T-helper 2 cell treated with Interferon-gamma antibody and Interleukin-4, amounts not matched to agents 100 ng/mL and 5 ng/mL, for 36 hours (primary cell): ENCODE measurements around the gene TNRC6C. TPM values are rescaled to one million over a fixed set of nuclear protein-coding genes. Genes with fewer than 3 reads are reported as not detected.

Source experiments
- intact Hi-C: fragments of 100-400 bp; cut with micrococcal nuclease; formaldehyde crosslinking; loops from one replicate; pipeline ENCODE4 v1.15.1; 2023
- total RNA-seq: library from RNA; stranded (reverse); gene quantifications from 2 replicates; pipeline ENCODE4 v1.2.3, GENCODE V29; 2022

The TNRC6C gene
- total RNA-seq, 1 donor from 2014 or later: 38.8 TPM

DNA sequence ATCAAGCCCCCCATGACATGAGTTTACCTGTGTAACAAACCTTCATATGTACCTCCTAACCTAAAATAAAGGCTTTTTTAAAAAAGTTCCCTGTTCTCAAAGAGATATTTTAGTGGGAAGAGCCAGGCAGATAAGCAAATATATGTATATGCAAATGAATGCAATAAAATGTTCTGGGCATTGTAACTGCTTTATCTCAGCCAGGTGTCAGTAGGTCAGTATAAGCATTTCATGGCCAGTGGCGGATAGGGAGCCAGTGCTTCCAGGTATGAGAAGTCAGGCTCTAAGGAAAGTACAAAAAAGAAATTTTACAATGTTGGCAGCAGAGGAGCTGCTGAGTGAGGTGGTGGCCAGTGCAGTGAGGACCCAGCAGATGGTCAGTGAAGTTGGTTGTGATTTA is 53.9 kb downstream of the TNRC6C start:
- intact Hi-C loops: no loop called here

DNA sequence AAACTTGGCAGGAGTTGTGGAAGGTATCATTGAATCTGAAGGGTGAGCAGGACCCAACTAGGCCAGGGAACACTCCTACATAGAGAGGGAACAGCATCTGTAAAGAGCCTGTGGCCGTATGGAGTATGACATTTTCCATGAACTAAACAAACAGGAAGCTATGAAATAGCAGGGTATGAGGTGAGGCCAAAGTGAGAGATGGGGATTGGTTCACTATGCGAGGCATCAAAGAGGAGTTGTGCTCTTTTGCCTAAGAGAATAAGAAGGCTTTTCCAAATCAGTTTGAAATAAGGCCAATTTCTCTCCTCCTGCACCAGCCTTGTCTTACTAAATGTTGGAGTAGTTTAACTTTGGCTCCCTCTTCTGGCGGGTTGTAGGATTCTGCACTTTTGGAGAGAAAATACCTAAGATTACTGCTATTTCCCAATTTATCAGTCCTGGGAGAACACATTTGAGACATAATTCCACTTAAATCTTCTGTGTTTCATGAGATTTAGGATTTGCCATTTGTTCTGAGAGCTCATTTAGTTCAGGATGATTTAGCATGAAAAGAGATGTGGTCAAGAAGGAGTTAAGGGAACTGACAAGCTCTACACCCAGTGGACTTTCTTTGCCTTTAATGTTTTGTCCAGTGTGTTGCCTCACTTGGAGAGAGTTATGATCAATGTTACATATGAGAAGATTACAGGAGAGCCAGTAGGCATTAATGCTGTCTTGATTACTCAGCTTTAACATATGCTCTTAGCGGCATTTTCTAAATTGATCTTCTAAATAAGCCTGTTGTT is 55.4 kb downstream of the TNRC6C start:
- intact Hi-C loops: loop anchor here (1.0 kb wide), 2 partner anchors 242 to 472 kb away; no protein-coding TSS in a partner anchor

DNA sequence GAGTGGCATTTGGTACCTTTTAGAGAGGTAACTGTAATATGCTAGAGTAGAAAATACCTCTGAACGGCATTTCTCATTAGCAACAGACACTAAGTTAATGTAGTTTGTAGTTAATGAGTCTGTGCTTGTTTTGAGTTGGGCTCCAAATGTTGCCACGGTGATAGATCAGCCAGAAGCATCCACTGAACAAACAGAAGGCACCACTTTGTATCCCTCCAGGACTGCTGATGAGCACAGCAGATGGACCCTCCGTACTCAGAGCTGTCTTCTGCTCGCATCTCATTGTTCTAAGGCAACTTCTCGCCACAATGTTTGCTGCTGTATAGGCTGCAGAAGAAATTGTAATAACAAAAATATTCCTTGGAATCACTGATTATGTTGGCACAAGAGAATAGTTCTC is 56.1 kb downstream of the TNRC6C start:
- intact Hi-C loops: loop anchor here (1.0 kb wide), 1 partner anchor 472 kb away; no protein-coding TSS in a partner anchor

DNA sequence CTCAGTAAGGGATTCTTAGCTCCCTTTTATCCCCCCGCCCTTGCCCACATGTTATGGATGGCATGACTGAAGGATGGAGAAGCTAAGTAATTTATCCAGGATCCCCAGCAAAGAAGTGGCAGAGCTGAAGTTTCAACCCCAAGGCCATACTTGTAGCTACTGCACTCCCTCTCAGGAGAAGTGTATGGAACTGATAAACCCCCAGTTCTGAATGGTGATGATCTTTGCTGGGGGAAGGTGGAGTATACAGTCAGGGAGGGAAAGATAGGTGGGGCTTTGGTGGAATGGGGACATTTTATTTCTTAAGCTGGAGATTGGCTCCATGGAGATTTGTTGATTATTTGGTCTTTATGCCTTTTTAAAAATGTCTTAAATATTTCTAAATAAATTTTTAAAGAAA is 58.3 kb downstream of the TNRC6C start:
- intact Hi-C loops: no loop called here

DNA sequence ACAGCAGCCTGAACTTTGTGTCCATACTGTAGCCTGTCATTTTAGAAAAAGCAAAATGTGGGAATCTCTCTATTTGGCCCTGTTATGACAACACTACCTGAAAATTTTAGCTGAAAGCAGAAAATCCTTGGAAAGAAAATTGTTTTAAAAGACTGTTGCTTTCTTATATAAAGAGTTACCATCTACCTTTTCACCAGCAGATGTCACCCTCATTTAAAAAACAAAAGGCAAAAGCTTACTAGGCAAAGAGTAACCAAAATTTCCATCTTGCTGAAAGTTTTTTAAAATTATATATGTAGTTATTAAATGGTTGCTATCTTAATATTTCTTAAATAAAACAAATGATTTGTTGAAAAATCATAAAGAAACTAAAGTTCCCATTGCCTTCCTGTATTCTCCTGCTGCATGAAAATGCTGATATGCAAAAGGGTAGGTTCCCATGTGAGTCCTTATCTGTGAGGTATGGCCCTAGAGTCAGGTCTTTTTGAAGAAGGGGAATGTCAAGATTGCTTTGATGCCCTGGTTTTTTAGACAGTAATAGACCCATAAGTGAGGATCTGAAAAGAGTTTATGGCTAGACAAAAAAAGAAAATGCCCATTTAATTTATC is 61.0 kb downstream of the TNRC6C start:
- intact Hi-C loops: no loop called here

DNA sequence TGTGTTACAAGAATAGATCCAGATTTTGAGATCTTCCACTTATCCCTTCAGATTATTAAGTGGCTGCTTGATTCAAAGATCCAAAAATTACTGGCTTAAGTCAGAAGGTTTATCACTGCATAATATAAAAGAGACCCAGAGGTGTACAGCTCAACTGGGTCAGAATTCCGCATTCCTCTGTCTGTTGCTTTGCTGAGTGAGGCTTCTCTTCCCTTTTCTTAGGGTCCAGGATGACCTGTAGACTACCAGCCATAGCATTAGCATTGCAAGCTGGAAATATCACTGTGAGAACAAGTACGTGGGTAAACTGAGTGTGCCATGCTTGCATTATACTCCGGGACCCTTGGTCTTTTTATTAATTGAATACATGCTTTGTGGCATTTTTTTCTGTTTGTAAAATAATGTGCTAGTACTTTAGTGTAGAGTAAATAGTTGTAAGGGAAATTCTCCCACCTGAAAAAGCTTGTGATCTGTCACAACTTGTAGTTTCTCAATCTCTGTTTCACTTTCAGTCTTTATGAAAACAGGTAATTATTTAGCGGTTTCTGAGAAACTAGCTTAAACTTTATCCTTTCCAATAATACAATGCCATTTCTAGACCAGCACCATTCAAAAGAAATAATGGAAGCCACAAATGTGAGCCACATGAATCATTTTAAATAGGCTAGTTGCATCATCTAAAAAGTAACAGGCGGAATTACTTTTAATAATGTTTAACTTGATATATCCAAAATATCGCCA is 61.6 kb downstream of the TNRC6C start:
- intact Hi-C loops: loop anchor here (10.0 kb wide), 1 partner anchor 165 kb away; the partner anchor contains the start of genes AFMID and TK1

DNA sequence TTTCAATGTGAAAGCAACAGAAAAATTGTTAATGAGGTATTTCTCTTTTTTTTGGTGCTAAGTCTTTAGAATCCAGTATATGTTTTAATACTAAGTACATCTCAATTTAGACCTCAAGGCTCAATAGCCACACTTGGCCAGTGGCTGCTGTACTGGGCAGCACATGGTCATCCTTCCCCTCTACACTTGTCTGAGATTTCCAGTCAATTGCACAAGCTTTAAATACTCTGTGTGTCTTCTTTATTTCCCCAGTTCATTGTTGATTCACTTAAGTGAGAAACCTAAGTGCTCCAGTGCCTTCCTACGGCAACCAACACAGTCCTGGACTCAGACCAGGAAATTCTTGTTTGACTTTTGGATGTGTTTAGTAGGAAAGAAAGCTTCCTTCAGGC is 62.2 kb downstream of the TNRC6C start:
- intact Hi-C loops: loop anchor here (10.0 kb wide), 1 partner anchor 164 kb away; the partner anchor contains the start of genes AFMID and TK1

DNA sequence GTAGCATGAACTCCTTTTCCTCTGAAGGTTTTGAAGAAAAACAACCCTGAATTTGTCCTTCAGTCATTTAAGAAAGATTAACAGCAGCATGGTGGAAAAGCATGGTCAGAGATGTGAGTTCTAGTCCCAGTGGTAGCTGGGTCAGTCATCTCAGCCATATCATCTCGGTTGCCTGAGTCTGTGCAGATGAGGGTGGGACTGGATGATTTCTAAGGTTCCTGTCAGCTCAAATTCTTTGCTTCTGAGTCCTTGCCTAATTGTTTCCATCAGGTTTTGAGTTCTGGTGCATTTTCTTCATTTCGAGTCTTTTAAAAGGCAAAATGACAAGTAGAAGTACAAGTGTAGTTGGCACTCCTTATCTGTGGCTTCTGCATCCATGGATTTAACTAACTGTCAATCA is 63.9 kb downstream of the TNRC6C start:
- intact Hi-C loops: loop anchor here (10.0 kb wide), 1 partner anchor 162 kb away; the partner anchor contains the start of genes AFMID and TK1

DNA sequence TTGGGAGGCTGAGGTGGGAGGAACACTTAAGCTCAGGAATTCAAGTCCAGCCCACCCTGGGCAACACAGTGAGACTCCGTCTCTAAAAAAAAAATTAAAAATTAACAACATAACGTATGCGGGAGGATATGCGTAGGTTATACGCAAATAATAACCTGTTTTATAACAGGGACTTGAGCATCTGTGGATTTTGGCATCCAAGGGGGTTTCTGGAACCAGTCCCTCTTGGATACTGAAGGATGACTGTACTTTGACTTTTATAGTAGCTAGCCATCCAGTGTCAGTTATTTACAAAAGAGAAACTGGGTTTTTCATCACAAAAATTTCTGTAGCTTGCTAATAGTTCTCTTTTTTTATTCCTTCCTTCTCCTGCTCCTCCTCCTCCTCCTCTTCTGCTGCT is 64.5 kb downstream of the TNRC6C start:
- intact Hi-C loops: loop anchor here (10.0 kb wide), 1 partner anchor 162 kb away; the partner anchor contains the start of genes AFMID and TK1

DNA sequence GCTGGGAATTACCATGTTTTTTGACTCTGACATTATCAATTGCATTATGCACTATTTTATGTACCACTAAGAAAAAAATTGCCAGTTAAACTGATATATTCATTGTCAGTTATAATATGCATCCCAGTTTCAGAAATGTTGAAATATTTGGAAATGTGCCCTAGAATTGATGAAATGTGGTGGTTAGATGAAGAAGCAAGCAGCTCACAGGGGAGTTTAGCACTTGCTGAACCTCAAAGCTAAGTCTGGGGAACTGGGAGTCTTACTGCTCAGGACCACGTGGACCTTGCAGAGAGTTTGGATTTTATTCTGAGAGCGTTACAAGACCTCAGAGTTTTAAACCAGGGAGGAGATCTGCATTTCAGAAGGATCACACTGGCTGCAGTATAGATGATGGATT is 67.9 kb downstream of the TNRC6C start:
- intact Hi-C loops: loop anchor here (10.0 kb wide), 1 partner anchor 158 kb away; the partner anchor contains the start of genes AFMID and TK1

DNA sequence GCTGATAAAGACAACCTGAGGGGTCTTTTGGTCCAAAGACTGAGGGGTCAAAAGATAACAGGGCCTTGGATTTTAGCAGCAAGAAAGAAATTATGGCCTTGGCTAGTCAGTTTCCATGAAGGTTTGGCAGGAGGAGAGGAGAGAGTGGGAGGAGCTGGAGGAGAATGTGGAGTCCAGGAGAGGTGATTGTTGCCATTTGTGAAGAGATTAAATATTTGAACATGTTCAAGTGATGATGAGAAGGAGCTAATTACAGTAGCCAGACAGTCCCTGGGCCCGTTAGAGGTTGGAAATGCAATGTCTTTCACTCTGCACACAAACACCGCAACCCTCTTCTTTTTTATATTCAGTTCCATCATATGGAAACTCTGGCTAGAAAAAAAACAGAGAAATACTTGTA is 68.6 kb downstream of the TNRC6C start:
- intact Hi-C loops: loop anchor here (10.0 kb wide), 1 partner anchor 158 kb away; the partner anchor contains the start of genes AFMID and TK1

DNA sequence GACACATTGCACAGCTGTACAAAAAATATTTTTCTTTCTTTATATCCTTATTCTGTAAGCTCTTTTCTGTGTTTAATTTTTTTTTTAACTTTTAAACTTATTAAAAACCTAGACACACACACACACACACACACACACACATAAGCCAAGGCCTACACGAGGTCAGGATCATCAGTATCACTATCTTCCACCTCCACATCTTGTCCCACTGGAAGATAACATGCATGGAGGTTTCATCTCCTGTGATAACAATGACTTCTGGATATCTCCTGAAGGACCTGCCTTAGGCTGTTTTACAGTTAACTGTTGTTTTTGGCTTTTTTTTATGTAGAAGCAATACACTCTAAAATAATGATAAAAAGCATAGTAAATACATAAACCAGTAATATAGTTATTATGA is 71.2 kb downstream of the TNRC6C start:
- intact Hi-C loops: loop anchor here (10.0 kb wide), 1 partner anchor 155 kb away; the partner anchor contains the start of genes AFMID and TK1

DNA sequence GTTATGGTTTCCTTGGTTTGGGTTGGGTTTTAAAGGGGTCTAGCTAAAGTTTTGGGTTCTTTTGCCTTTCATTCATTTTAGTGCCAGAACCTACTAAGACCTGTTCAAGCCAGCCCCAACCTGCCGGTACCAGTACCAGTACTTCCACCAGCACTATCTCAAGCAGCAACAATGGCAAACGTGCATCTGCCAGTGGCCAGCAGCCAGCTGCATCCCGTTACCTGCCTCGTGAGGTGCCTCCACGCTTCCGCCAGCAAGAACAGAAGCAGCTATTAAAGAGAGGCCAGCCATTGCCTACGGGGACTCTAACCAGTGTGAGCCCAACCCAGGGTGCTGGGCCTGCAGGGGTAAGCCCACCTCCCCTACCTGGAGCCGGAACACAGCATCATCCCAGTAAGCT is 72.9 kb downstream of the TNRC6C start:
- intact Hi-C loops: no loop called here

DNA sequence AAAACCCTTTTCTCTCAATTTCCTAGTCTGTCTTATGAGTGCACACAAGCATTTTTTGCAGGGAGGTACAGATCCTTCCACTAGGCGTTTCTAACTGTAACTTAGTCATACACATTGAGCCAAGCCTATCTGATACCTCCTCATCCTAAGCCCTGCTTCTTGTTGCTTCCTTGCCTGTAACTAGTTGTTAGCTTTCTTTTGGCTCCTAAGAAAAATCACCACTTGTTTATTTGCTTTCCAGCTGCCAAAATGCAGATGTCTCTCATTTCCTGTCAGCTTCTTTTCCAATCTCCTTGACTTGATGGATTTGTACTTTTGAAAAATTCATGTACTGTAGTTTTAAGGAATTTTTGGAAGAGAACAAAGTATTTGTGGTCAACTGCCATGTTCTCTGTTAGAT is 73.7 kb downstream of the TNRC6C start:
- intact Hi-C loops: no loop called here

DNA sequence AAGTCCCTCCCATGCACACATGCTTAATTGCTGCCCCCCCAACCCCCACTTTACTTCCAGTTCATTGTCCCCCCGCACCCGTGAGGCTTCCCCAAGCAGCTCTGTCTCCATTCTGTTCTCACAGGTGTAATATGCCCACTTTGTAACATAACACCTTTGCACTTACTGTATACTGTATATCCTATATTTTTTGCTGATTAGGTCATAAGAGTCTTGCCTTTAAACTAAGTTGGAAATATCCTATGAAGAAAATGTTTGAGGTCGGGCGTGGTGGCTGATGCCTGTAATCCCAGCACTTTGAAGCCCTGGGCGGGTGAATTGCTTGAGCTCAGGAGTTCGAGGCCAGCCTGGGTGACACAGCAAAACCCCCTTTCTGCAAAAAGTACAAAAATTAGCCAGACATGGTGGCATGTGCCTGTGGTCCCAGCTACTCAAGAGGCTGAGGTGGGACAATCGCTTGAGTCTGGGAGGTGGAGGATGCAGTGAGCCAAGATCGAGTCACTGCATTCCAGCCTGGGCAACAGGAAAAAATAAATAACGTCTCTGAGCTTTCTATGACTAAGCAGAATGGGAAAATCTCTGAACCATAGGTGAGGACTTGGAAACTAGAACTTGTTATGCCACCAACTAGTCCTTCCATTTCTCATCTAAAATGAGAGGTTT is 76.1 kb downstream of the TNRC6C start:
- intact Hi-C loops: no loop called here

DNA sequence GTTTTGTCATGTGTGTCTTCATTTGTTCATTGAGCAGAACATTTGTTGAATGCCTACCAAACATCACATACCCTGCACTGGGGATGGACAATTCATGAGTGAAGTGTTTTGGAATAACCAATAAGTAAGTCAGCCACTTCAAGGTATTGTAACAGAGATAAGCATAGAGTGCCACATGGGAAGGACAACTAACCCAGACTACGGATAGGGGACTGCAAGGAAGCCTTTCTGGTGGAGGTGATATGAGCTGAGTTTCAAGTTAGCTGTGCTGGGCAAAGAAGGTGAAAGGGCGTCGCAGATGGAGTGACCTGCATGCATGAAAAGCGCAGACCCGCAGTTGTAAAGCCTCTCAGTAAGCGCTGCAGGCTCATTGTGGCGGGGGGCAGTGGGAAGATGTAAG is 78.8 kb downstream of the TNRC6C start:
- intact Hi-C loops: no loop called here

DNA sequence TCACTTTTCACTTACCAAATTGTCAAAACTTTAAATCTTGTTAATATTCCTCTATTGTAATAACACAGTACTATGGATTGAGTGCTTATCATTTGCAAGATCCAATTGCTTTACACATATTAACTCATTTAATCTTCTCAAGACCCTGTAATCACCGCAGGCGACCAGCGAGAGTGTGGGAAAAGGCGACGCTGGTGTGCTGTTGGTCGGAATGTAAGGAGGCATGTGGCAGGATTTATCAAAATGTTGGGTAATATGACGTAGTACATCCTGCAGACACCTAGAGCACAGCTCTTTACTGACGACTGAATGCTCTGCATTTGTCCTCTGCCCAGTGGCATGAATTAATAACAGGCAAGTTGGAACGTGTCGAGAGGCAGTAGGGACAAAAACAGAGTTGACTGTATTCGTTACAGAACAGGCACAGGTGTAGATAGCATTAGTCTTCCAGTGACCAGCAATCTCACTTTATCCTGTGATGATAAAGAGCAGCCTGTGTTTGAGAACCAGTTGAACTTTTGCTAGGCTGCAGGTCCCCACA is 80.3 kb downstream of the TNRC6C start:
- intact Hi-C loops: no loop called here

DNA sequence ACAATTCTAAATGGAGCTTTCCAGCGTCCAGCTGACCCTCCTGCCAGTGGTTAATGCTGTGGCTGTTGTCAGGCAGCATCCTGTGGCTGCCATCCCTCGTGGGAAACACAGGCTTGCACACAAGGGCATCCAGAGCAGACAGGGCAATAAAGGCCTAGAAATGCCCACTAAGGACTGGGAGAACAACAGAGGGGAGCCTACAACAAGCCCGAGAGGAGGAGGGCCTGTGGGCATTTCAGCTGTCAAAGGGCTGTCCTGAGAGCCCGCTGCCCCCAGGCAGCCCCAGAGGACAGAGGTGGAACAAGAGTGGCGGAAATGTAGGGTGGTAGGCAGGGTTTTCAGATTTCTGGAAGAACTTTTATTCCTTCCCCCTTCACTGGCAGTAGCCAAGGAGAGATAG is 81.1 kb downstream of the TNRC6C start:
- intact Hi-C loops: no loop called here

DNA sequence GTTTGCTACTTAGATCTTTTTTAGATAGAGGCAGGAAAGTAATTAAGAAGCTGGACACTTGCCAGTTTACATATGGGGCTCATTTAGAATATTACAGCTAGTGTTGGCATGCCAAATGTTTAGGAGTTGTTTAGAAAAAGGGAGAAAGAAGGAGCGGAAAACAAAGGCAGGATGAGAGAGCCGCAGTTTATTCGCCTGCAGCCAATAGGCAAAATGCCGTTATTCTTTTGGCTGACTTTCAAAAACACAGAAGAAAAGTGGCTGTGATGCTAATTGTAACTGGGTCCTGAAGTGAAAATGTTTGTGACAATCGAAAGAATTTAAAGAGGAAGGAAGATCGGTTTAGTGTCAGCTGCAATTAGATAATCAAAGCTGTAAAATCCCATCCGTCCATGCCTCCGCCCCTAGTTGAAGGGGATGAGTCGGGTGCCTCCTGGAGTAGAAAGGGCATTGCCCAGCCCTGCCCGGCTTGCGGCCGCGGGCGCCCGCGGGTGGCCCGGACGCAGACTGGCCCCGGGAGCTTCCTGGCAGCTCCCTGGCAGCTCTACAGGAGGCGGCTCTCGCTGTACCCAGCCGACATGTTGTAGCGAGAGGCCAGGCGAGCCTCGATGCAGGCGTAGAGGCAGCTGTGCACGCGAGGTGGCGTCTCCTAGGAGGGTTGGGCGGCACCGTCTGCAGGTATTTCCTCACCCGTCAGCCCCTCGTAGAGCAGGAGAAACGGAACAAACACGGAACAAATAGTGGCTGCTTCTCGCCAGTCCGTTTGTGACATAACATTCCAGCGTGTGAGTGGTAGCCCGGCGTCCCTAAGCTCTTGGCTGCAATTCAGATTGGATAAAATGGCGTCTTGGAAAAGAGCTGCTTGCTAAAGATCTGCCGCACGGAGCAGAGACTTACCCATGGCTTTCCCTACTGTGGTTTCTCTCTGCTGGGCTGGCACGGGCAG is 82.2 kb downstream of the TNRC6C start:
- intact Hi-C loops: no loop called here
